ENCODE results near the gene KRTAP9-6.

GRCh38 chr17:41311111-41311510, 45.9 kb downstream of the KRTAP9-6 start:
- TF ChIP-seq CTCF (conservative IDR thresholded peaks at IDR 0.05 in 1 of 2, IDR thresholded peaks at IDR 0.05 in 1 of 2; ENCODE audit: low read depth in 1 of 2, low read length in 2 of 2) (no peak), EZH2 (IDR thresholded peaks at IDR 0.05; ENCODE audit: low read length, missing control alignments) (no peak)

Measured in fibroblast of lung (primary cell).